ENCODE results near the gene CMA1. TPM values are rescaled to one million over a fixed set of nuclear protein-coding genes. Genes with fewer than 3 reads are reported as not detected.

Gene CMA1
- total and polyA plus RNA-seq, 7 donors = 0.52 to 3.3 (median 1.2) TPM; not detected in 2

DNA sequence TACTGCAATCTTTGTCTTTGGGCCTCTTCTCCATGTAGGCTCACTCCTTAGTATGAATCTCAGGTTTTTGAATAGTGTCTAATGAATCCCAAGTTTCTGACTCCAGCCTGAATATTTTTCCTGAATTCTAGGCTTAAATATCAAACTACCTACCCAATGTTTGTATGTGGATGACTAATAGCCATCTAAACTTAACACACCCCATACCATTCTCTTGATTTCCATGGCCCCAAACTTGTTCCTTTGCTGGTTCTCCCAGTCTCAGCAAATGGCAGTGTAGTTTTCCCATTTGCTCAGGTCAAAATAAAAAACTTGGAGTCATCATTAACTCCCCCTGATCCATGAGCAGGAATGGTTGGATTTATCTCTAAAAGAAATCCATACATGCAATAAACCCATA lies 46.7 kb downstream of the CMA1 start:
- H3K4me3 ChIP-seq = no peak overlapping the region
- no peaks in the 10 kb centered on the region for H3K27me3 ChIP-seq
- H3K4me1 ChIP-seq = no peaks in the 10 kb centered on the region
- no peak for DNase-seq
- H3K36me3 ChIP-seq = no peaks in the 10 kb centered on the region
- no peaks in the 10 kb centered on the region for H3K9me3 ChIP-seq
- TF ChIP-seq POLR2A (IDR thresholded peaks at IDR 0.05) (no peak), EP300 (IDR thresholded peaks at IDR 0.05) (no peak), CTCF (IDR thresholded peaks at IDR 0.05) (no peak), POLR2AphosphoS5 (IDR thresholded peaks at IDR 0.05) (no peak)
- no peak overlapping the region for H3K27ac ChIP-seq
- intact Hi-C loops (cut with DNase I) = no loop called here

DNA sequence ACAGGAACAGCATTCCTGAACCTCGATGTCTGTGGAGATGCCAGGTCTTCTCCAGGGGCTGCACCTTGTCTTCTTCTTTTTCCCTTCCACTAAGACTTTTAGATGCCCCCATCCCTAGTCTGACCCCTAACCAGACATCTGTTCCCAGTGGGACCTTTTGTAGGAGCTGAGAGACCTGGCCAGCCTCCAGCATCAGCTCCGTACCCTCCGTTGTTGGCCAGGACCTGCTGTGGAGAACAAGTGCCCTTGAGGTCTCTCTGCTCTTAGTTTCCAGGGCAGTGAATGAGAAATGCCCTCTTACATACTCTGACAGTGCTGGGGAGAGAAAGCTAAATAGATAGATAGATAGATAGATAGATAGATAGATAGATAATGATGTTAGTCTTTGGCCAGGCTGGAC lies 48.7 kb downstream of the CMA1 start:
- no peak for DNase-seq
- intact Hi-C loops (cut with DNase I) = no loop called here
- no peaks in the 10 kb centered on the region for H3K36me3 ChIP-seq
- TF ChIP-seq POLR2A (IDR thresholded peaks at IDR 0.05) (no peak), CTCF (IDR thresholded peaks at IDR 0.05) (no peak), POLR2AphosphoS5 (IDR thresholded peaks at IDR 0.05) (no peak), EP300 (IDR thresholded peaks at IDR 0.05) (no peak)
- no peak overlapping the region for H3K4me3 ChIP-seq
- no peaks in the 10 kb centered on the region for H3K27me3 ChIP-seq
- H3K4me1 ChIP-seq = no peaks in the 10 kb centered on the region
- 93 to 97% methylated on average over 3 of the region's 3 CpGs for WGBS, 2 donors
- no peaks in the 10 kb centered on the region for H3K9me3 ChIP-seq
- H3K27ac ChIP-seq = no peak overlapping the region

DNA sequence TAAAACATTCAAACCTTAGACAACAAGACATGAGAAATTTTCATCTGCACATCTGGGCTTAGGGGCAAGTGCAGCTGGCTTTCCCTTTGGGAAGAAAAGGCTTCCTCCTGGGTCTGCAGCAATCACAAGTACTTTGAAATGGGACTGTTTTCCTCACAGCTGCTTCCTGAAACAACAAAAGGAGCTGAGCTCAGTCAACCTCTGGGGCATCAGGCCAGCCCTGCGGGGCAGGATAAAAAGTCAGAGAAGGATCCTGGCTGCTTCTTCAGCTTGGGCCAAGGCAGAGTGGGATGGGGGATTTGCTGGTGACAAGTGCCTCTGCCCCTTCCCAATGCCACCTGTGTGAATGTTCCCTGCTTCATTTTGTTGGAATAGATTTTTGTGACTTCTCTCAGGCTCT lies 49.3 kb downstream of the CMA1 start:
- 77 to 85% methylated on average over 1 of the region's 1 CpG for WGBS, 2 donors
- DNase-seq = no peak
- TF ChIP-seq EP300 (IDR thresholded peaks at IDR 0.05) (no peak), CTCF (IDR thresholded peaks at IDR 0.05) (no peak), POLR2A (IDR thresholded peaks at IDR 0.05) (no peak), POLR2AphosphoS5 (IDR thresholded peaks at IDR 0.05) (no peak)
- no peak overlapping the region for H3K4me3 ChIP-seq
- no peaks in the 10 kb centered on the region for H3K9me3 ChIP-seq
- H3K27me3 ChIP-seq = no peaks in the 10 kb centered on the region
- no peaks in the 10 kb centered on the region for H3K36me3 ChIP-seq
- H3K4me1 ChIP-seq = no peaks in the 10 kb centered on the region
- no peak overlapping the region for H3K27ac ChIP-seq
- intact Hi-C loops (cut with DNase I) = no loop called here

DNA sequence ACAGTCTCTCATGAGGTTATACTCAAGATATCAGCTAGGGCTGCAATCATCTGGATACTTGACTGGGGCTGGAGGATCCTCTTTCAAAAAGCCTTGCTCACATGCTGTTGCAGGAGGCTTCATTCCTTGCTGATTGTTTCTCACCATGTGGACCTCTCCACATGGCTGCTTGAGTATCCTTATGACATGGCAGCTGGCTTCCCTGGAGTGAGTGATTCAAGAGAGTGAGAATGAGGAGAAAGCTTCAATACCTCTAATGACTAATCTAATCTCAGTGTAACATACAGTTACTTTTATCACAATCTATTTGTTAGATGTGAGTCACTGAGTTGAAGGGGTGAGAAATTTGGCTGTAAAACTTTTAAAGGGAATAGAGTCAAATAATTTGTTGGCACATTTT lies 51.1 kb downstream of the CMA1 start:
- Histone ChIP-seq H3K4me1 (no peaks in the 10 kb centered on the region), H3K27ac (no peak overlapping the region), H3K4me3 (no peak overlapping the region), H3K27me3 (no peaks in the 10 kb centered on the region), H3K9me3 (no peaks in the 10 kb centered on the region), H3K36me3 (no peaks in the 10 kb centered on the region)
- no peak for DNase-seq
- intact Hi-C loops (cut with DNase I) = no loop called here
- TF ChIP-seq POLR2AphosphoS5 (IDR thresholded peaks at IDR 0.05) (no peak), CTCF (IDR thresholded peaks at IDR 0.05) (no peak), EP300 (IDR thresholded peaks at IDR 0.05) (no peak), POLR2A (IDR thresholded peaks at IDR 0.05) (no peak)

Other genes starting within 250 kb of the CMA1 start
- gene TGM1, start 245.1 kb downstream of the CMA1 start, total RNA-seq = 1 to 10 TPM in 2 of 4 donors, under 1 TPM in 1, not detected in 1; 0.33 to 1.1 (median 1.1) TPM
- gene TGM1, start 245.1 kb downstream of the CMA1 start, polyA plus RNA-seq = 1 to 10 TPM in 1 of 3 donors, under 1 TPM in 2; 0.60 to 2.7 (median 0.69) TPM
- 10 to 100 TPM; 14.0 to 25.2 (median 20.0) TPM for gene RABGGTA, start 236.7 kb downstream of the CMA1 start, total RNA-seq
- gene RABGGTA, start 236.7 kb downstream of the CMA1 start, polyA plus RNA-seq = 10 to 100 TPM; 27.3 to 32.4 (median 31.9) TPM
- 10 to 100 TPM; 13.9 to 34.6 (median 29.3) TPM for gene DHRS1, start 208.5 kb downstream of the CMA1 start, total RNA-seq
- gene DHRS1, start 208.5 kb downstream of the CMA1 start, polyA plus RNA-seq = 10 to 100 TPM; 39.6 to 56.6 (median 40.8) TPM
- 10 to 100 TPM; 12.8 to 16.8 (median 14.9) TPM for gene NOP9, start 208.4 kb downstream of the CMA1 start, total RNA-seq
- 10 to 100 TPM in 2 of 3 donors, 1 to 10 TPM in 1; 7.8 to 29.0 (median 11.3) TPM for gene NOP9, start 208.4 kb downstream of the CMA1 start, polyA plus RNA-seq
- 1 to 10 TPM; 4.7 to 9.5 (median 8.0) TPM for gene CIDEB, start 200.3 kb downstream of the CMA1 start, total RNA-seq
- 1 to 10 TPM; 7.2 to 8.6 (median 7.2) TPM for gene CIDEB, start 200.3 kb downstream of the CMA1 start, polyA plus RNA-seq
- 1 to 10 TPM; 2.5 to 5.5 (median 4.3) TPM for gene LTB4R2, start 198.1 kb downstream of the CMA1 start, total RNA-seq
- 1 to 10 TPM in 1 of 3 donors, under 1 TPM in 1, not detected in 1; under 0.01 to 3.9 TPM for gene LTB4R2, start 198.1 kb downstream of the CMA1 start, polyA plus RNA-seq
- gene LTB4R, start 196.8 kb downstream of the CMA1 start, total RNA-seq = 1 to 10 TPM; 2.1 to 4.2 (median 2.9) TPM
- gene LTB4R, start 196.8 kb downstream of the CMA1 start, polyA plus RNA-seq = 1 to 10 TPM in 2 of 3 donors, under 1 TPM in 1; 0.60 to 9.8 (median 2.1) TPM
- gene ADCY4, start 173.2 kb downstream of the CMA1 start, total RNA-seq = 10 to 100 TPM in 3 of 4 donors, 1 to 10 TPM in 1; 8.1 to 36.0 (median 17.7) TPM
- gene ADCY4, start 173.2 kb downstream of the CMA1 start, polyA plus RNA-seq = 10 to 100 TPM in 1 of 3 donors, 1 to 10 TPM in 2; 1.4 to 16.5 (median 2.4) TPM
- 10 to 100 TPM in 1 of 4 donors, 1 to 10 TPM in 3; 2.6 to 12.5 (median 3.7) TPM for gene RIPK3, start 168.3 kb downstream of the CMA1 start, total RNA-seq
- gene RIPK3, start 168.3 kb downstream of the CMA1 start, polyA plus RNA-seq = 10 to 100 TPM; 28.8 to 66.4 (median 43.5) TPM
- gene NFATC4, start 140.1 kb downstream of the CMA1 start, total RNA-seq = 100 to 1,000 TPM in 1 of 4 donors, 10 to 100 TPM in 3; 29.6 to 120 (median 67.3) TPM
- 10 to 100 TPM; 10.4 to 45.1 (median 15.6) TPM for gene NFATC4, start 140.1 kb downstream of the CMA1 start, polyA plus RNA-seq
- 10 to 100 TPM in 1 of 4 donors, 1 to 10 TPM in 3; 6.8 to 17.4 (median 7.0) TPM for gene NYNRIN, start 109.3 kb downstream of the CMA1 start, total RNA-seq
- gene NYNRIN, start 109.3 kb downstream of the CMA1 start, polyA plus RNA-seq = 1 to 10 TPM in 1 of 3 donors, under 1 TPM in 2; 0.60 to 6.5 (median 0.92) TPM
- 1 to 10 TPM; 1.4 to 8.9 (median 2.1) TPM for gene CBLN3, start 78.6 kb downstream of the CMA1 start, total RNA-seq
- 1 to 10 TPM in 2 of 3 donors, under 1 TPM in 1; 0.46 to 3.6 (median 1.2) TPM for gene CBLN3, start 78.6 kb downstream of the CMA1 start, polyA plus RNA-seq
- 10 to 100 TPM; 44.6 to 60.8 (median 50.6) TPM for gene KHNYN, start 78.3 kb downstream of the CMA1 start, total RNA-seq
- 10 to 100 TPM; 16.2 to 64.6 (median 36.1) TPM for gene KHNYN, start 78.3 kb downstream of the CMA1 start, polyA plus RNA-seq
- gene SDR39U1, start 65.5 kb downstream of the CMA1 start, total RNA-seq = 10 to 100 TPM; 30.3 to 45.4 (median 33.9) TPM
- gene SDR39U1, start 65.5 kb downstream of the CMA1 start, polyA plus RNA-seq = 10 to 100 TPM; 35.4 to 57.3 (median 39.1) TPM
- gene CTSG, start 68.0 kb upstream of the CMA1 start, total RNA-seq = 1 to 10 TPM in 2 of 4 donors, under 1 TPM in 1, not detected in 1; 0.99 to 8.6 (median 4.1) TPM
- gene CTSG, start 68.0 kb upstream of the CMA1 start, polyA plus RNA-seq = 1 to 10 TPM in 1 of 3 donors, under 1 TPM in 1, not detected in 1; 0.67 to 3.0 TPM
- gene GZMH, start 101.4 kb upstream of the CMA1 start, total RNA-seq = 1 to 10 TPM in 1 of 4 donors, not detected in 3; 2.5 TPM
- 1 to 10 TPM in 1 of 3 donors, not detected in 2; 1.7 TPM for gene GZMH, start 101.4 kb upstream of the CMA1 start, polyA plus RNA-seq
- 1 to 10 TPM in 1 of 4 donors, not detected in 3; 1.5 TPM for gene GZMB, start 125.9 kb upstream of the CMA1 start, total RNA-seq
- gene GZMB, start 125.9 kb upstream of the CMA1 start, polyA plus RNA-seq = 1 to 10 TPM in 2 of 3 donors, not detected in 1; 3.2 to 8.0 TPM